A673 (cell line): ENCODE results near the gene CMTM3. TPM values are rescaled to one million over a fixed set of nuclear protein-coding genes. Genes with fewer than 3 reads are reported as not detected.

Experiments used
- BruUV-seq: library from RNA; stranded (reverse); fragments of 400-500 nt; replicated peaks from 2 replicates; lab custom pipeline; 2021; lab: Mats Ljungman, UMichigan
- CTCF ChIA-PET: fragments of 300-600 bp; sonication (Branson Sonifier 250); formaldehyde crosslinking; loops from one replicate; lab custom pipeline; 2022; ENCODE audit warnings: antibody characterized with exemption; lab: Charles Lee
- POLR2A ChIA-PET: fragments of 300-600 bp; sonication (Branson Sonifier 250); formaldehyde crosslinking; loops from one replicate; lab custom pipeline; 2022; ENCODE audit warnings: antibody characterized with exemption; ENCODE audit not compliant: low non-redundant PET; lab: Charles Lee
- DNase-seq: peaks from one replicate; pipeline ENCODE4 v3.0.0-alpha.2; 2015; ENCODE audit warnings: low spot score
- H3K27ac ChIP-seq: fragments of 200-600 bp; sonication (generic); 2 replicates; pipeline ENCODE4 v1.5.1; 2016; ENCODE audit warnings: mixed run types, low read depth, mild to moderate bottlenecking, mixed read lengths, antibody characterized with exemption, low read length; ENCODE audit not compliant: poor library complexity, severe bottlenecking
- H3K27me3 ChIP-seq: fragments of 200-600 bp; sonication (generic); replicated peaks from 2 replicates; pipeline ENCODE4 v1.6.1; 2017; ENCODE audit warnings: mixed run types, low read depth, mild to moderate bottlenecking, mixed read lengths, antibody characterized with exemption, low read length; ENCODE audit not compliant: insufficient read depth, poor library complexity
- H3K36me3 ChIP-seq: fragments of 200-600 bp; sonication (generic); 2 replicates; pipeline ENCODE4 v1.6.1; 2016; ENCODE audit warnings: mixed run types, mild to moderate bottlenecking, mixed read lengths, antibody characterized with exemption, low read length; ENCODE audit not compliant: insufficient read depth, poor library complexity, severe bottlenecking
- H3K4me1 ChIP-seq: fragments of 200-600 bp; sonication (generic); 2 replicates; pipeline ENCODE4 v1.6.1; 2017; ENCODE audit warnings: mixed run types, mild to moderate bottlenecking, mixed read lengths, antibody characterized with exemption, low read length; ENCODE audit not compliant: insufficient read depth, poor library complexity, severe bottlenecking
- H3K4me3 ChIP-seq: fragments of 200-600 bp; sonication (generic); 2 replicates; pipeline ENCODE4 v1.5.1; 2016; ENCODE audit warnings: low read depth, mixed run types, mild to moderate bottlenecking, mixed read lengths, low read length; ENCODE audit not compliant: poor library complexity, severe bottlenecking
- H3K9me3 ChIP-seq: fragments of 200-600 bp; sonication (generic); 2 replicates; pipeline ENCODE4 v1.6.1; 2016; ENCODE audit warnings: mixed run types, low read depth, mild to moderate bottlenecking, mixed read lengths, antibody characterized with exemption, low read length; ENCODE audit not compliant: poor library complexity, severe bottlenecking
- CTCF ChIP-seq: fragments of 300-800, 200-600 bp; sonication (generic); conservative IDR thresholded peaks from 2 replicates; pipeline ENCODE4 v1.5.1; 2017; ENCODE audit warnings: low read depth, mild to moderate bottlenecking, antibody characterized with exemption, low read length, moderate library complexity, mixed read lengths
- EZH2 ChIP-seq: fragments of 200-600 bp; sonication (generic); IDR thresholded peaks from 2 replicates; pipeline ENCODE4 v1.6.1; 2017; ENCODE audit warnings: borderline replicate concordance, low read depth, mild to moderate bottlenecking, mixed read lengths, antibody characterized with exemption, low read length; ENCODE audit not compliant: poor library complexity, severe bottlenecking
- intact Hi-C: fragments of 100-400 bp; cut with micrococcal nuclease; formaldehyde crosslinking; loops from one replicate; pipeline ENCODE4 v1.10.0; 2022; ENCODE audit not compliant: unreplicated experiment
- total RNA-seq: library from RNA; stranded (reverse); gene quantifications from 2 replicates; pipeline ENCODE4 v1.2.3, GENCODE V29; 2021

CMTM3 gene
- total RNA-seq, 1 experiment from 2014 or later = 25.5 TPM

GRCh38 chr16:66619534-66620428 lies 15.3 kb downstream of the CMTM3 start:
- peak overlapping the region; percentile 39 for H3K27ac ChIP-seq
- POLR2A ChIA-PET = no interaction called here
- CTCF ChIA-PET = no interaction called here
- no peaks in the 10 kb centered on the region for H3K27me3 ChIP-seq
- H3K36me3 ChIP-seq = no peaks in the 10 kb centered on the region
- intact Hi-C loops = no loop called here
- TF ChIP-seq EZH2 = no peak
- TF ChIP-seq CTCF = no peak
- peaks cover 17% of the 10 kb centered on the region for H3K4me1 ChIP-seq
- no peaks in the 10 kb centered on the region for H3K9me3 ChIP-seq
- BruUV-seq = no TSS peak
- peak; percentile 60 for DNase-seq
- no peak overlapping the region for H3K4me3 ChIP-seq

- peak overlapping the region; percentile 34 for H3K27ac ChIP-seq
- POLR2A ChIA-PET = no interaction called here
- no TSS peak for BruUV-seq
- CTCF ChIA-PET = no interaction called here
- no peaks in the 10 kb centered on the region for H3K9me3 ChIP-seq
- no peak for TF ChIP-seq EZH2
- intact Hi-C loops = no loop called here
- no peak overlapping the region for H3K4me3 ChIP-seq
- H3K4me1 ChIP-seq = peaks cover 17% of the 10 kb centered on the region
- H3K27me3 ChIP-seq = no peaks in the 10 kb centered on the region
- DNase-seq = no peak
- H3K36me3 ChIP-seq = no peaks in the 10 kb centered on the region
Observed at GRCh38 chr16:66620429-66620795, 15.9 kb downstream of the CMTM3 start.

GRCh38 chr16:66621973-66622372 lies 17.5 kb downstream of the CMTM3 start:
- ChIA-PET POLR2A (no interaction called here), CTCF (no interaction called here)
- no peak overlapping the region for H3K27ac ChIP-seq
- peaks cover 17% of the 10 kb centered on the region for H3K4me1 ChIP-seq
- TF ChIP-seq CTCF (no peak), EZH2 (no peak)
- H3K9me3 ChIP-seq = no peaks in the 10 kb centered on the region
- BruUV-seq = no TSS peak
- H3K27me3 ChIP-seq = no peaks in the 10 kb centered on the region
- no peaks in the 10 kb centered on the region for H3K36me3 ChIP-seq
- intact Hi-C loops = no loop called here
- DNase-seq = no peak
- no peak overlapping the region for H3K4me3 ChIP-seq
